Memory B cell (primary cell): ENCODE measurements around the gene MX2.
"Not testable (repeated sequence)": the region's sequence is repeated elsewhere in the genome, so short reads cannot be mapped to it uniquely, and the experiment has no call there.

Experiments
- ATAC-seq: fragments of 150-1000 bp; cut with Tn5 transposase; 2 replicates; pipeline ENCODE4 v1.10.0; 2021; ENCODE audit warnings: low read depth, mild to moderate bottlenecking, moderate library complexity
- DNase-seq, 2 donors: peaks; one replicate each; pipeline ENCODE4 v3.0.0; 2022; ENCODE audit warnings: low spot score in 2 of 2
- H3K27ac Mint-ChIP-seq: one replicate; pipeline ENCODE4 v1.8.0; 2022; ENCODE audit warnings: mild to moderate bottlenecking, moderate library complexity, mixed read lengths
- H3K27me3 Mint-ChIP-seq: one replicate; pipeline ENCODE4 v1.8.0; 2022; ENCODE audit warnings: mixed read lengths
- H3K36me3 Mint-ChIP-seq: one replicate; pipeline ENCODE4 v1.8.0; 2022; ENCODE audit warnings: mild to moderate bottlenecking, mixed read lengths
- H3K4me1 Mint-ChIP-seq: one replicate; pipeline ENCODE4 v1.8.0; 2022; ENCODE audit warnings: mixed read lengths
- H3K4me3 Mint-ChIP-seq: one replicate; pipeline ENCODE4 v1.8.0; 2022; ENCODE audit warnings: mild to moderate bottlenecking, moderate library complexity, mixed read lengths
- H3K9me3 Mint-ChIP-seq: one replicate; pipeline ENCODE4 v1.8.0; 2022; ENCODE audit warnings: mixed read lengths

The MX2 gene

GRCh38 chr21:41349619-41350390 is 12.0 kb upstream of the MX2 start:
- Mint-ChIP-seq H3K4me3 (no peak overlapping the region), H3K9me3 (no peaks in the 10 kb centered on the region), H3K27ac (no peak overlapping the region), H3K27me3 (no peaks in the 10 kb centered on the region), H3K36me3 (no peaks in the 10 kb centered on the region), H3K4me1 (peaks cover 3% of the 10 kb centered on the region)
- no peak for DNase-seq
- no peak for ATAC-seq

- Mint-ChIP-seq H3K4me1 (peaks cover 3% of the 10 kb centered on the region), H3K27me3 (no peaks in the 10 kb centered on the region), H3K27ac (no peak overlapping the region), H3K4me3 (no peak overlapping the region), H3K36me3 (no peaks in the 10 kb centered on the region), H3K9me3 (no peaks in the 10 kb centered on the region)
- DNase-seq (no peak), ATAC-seq (no peak)
These were observed 11.2 kb upstream of the MX2 start for GRCh38 chr21:41350436-41351155.

- no peak overlapping the region for H3K27ac Mint-ChIP-seq
- no peaks in the 10 kb centered on the region for H3K36me3 Mint-ChIP-seq
- peaks cover 15% of the 10 kb centered on the region for H3K4me1 Mint-ChIP-seq
- DNase-seq, result no peak
- no peak overlapping the region for H3K4me3 Mint-ChIP-seq
- no peaks in the 10 kb centered on the region for H3K9me3 Mint-ChIP-seq
- no peak for ATAC-seq
- H3K27me3 Mint-ChIP-seq, result no peaks in the 10 kb centered on the region
These were observed 4.3 kb upstream of the MX2 start for GRCh38 chr21:41357546-41357945.

- H3K4me1 Mint-ChIP-seq, result peaks cover 21% of the 10 kb centered on the region
- ATAC-seq (no peak), DNase-seq (no peak)
- H3K27me3 Mint-ChIP-seq, result no peaks in the 10 kb centered on the region
- peaks cover 2% of the 10 kb centered on the region for H3K36me3 Mint-ChIP-seq
- no peaks in the 10 kb centered on the region for H3K9me3 Mint-ChIP-seq
- H3K4me3 Mint-ChIP-seq, result no peak overlapping the region
- H3K27ac Mint-ChIP-seq, result no peak overlapping the region
These were observed 3.3 kb upstream of the MX2 start for GRCh38 chr21:41358193-41359166.

- no peak overlapping the region for H3K4me3 Mint-ChIP-seq
- no peak for ATAC-seq
- H3K4me1 Mint-ChIP-seq, result peaks cover 24% of the 10 kb centered on the region
- no peaks in the 10 kb centered on the region for H3K27me3 Mint-ChIP-seq
- H3K9me3 Mint-ChIP-seq, result no peaks in the 10 kb centered on the region
- H3K27ac Mint-ChIP-seq, result no peak overlapping the region
- no peak for DNase-seq
- H3K36me3 Mint-ChIP-seq, result peaks cover 2% of the 10 kb centered on the region
These were observed 2.5 kb upstream of the MX2 start for GRCh38 chr21:41359286-41359685.

- not testable (repeated sequence) for DNase-seq, H3K4me3 Mint-ChIP-seq, H3K36me3 Mint-ChIP-seq, ATAC-seq, H3K27ac Mint-ChIP-seq, H3K9me3 Mint-ChIP-seq, H3K27me3 Mint-ChIP-seq
- H3K4me1 Mint-ChIP-seq, result peaks cover 22% of the 10 kb centered on the region
These were observed 2.1 kb upstream of the MX2 start for GRCh38 chr21:41359754-41360071.

GRCh38 chr21:41360072-41360821 is 1.6 kb upstream of the MX2 start:
- DNase-seq, result no peak
- no peak for ATAC-seq
- Mint-ChIP-seq H3K4me1 (peaks cover 27% of the 10 kb centered on the region), H3K27ac (peak overlapping the region; percentile 100), H3K36me3 (peaks cover 6% of the 10 kb centered on the region), H3K9me3 (no peaks in the 10 kb centered on the region), H3K4me3 (no peak overlapping the region), H3K27me3 (no peaks in the 10 kb centered on the region)

GRCh38 chr21:41361053-41361785 is 608 bp upstream of the MX2 start:
- H3K4me1 Mint-ChIP-seq, result peaks cover 33% of the 10 kb centered on the region
- H3K27me3 Mint-ChIP-seq, result no peaks in the 10 kb centered on the region
- no peak for DNase-seq
- peaks cover 9% of the 10 kb centered on the region for H3K36me3 Mint-ChIP-seq
- H3K9me3 Mint-ChIP-seq, result no peaks in the 10 kb centered on the region
- peak overlapping the region; percentile 92 for H3K4me3 Mint-ChIP-seq
- ATAC-seq, result peak; percentile 1
- H3K27ac Mint-ChIP-seq, result peak overlapping the region; percentile 100

- ATAC-seq (peak; percentile 32), DNase-seq (no peak)
- no peaks in the 10 kb centered on the region for H3K9me3 Mint-ChIP-seq
- H3K27me3 Mint-ChIP-seq, result no peaks in the 10 kb centered on the region
- peak overlapping the region; percentile 92 for H3K4me3 Mint-ChIP-seq
- H3K36me3 Mint-ChIP-seq, result peaks cover 10% of the 10 kb centered on the region
- peaks cover 41% of the 10 kb centered on the region for H3K4me1 Mint-ChIP-seq
- H3K27ac Mint-ChIP-seq, result peak overlapping the region; percentile 100
These were observed 960 bp downstream of the MX2 start for GRCh38 chr21:41362605-41363369.

- Mint-ChIP-seq H3K27ac (peak overlapping the region; percentile 100), H3K36me3 (peaks cover 11% of the 10 kb centered on the region), H3K9me3 (no peaks in the 10 kb centered on the region), H3K27me3 (no peaks in the 10 kb centered on the region), H3K4me3 (peak overlapping the region; percentile 92), H3K4me1 (peaks cover 49% of the 10 kb centered on the region)
- ATAC-seq, result no peak
- no peak for DNase-seq
These were observed 1.8 kb downstream of the MX2 start for GRCh38 chr21:41363370-41364270.

- Mint-ChIP-seq H3K27ac (peak overlapping the region; percentile 100), H3K4me1 (peaks cover 56% of the 10 kb centered on the region), H3K9me3 (no peaks in the 10 kb centered on the region), H3K4me3 (no peak overlapping the region), H3K27me3 (no peaks in the 10 kb centered on the region), H3K36me3 (peaks cover 11% of the 10 kb centered on the region)
- DNase-seq (no peak), ATAC-seq (no peak)
These were observed 2.5 kb downstream of the MX2 start for GRCh38 chr21:41364308-41364707.
